Right cardiac atrium (tissue), 5 donors: Measurements from ENCODE around the gene FBXO2. TPM values are rescaled to one million over a fixed set of nuclear protein-coding genes. Genes with fewer than 3 reads are reported as not detected.

Experiments used
- ATAC-seq, 2 donors: fragments of 200-7000 bp; cut with Tn5 transposase; one replicate each; pipeline versions ENCODE4 v1.8.0 to v1.9.1; 2020; ENCODE audit warnings: moderate library complexity in 2 of 2, mild to moderate bottlenecking in 1 of 2
- DNase-seq, 3 donors: peaks; one replicate each; pipeline ENCODE4 v3.0.0-alpha.2; 2020
- H3K27ac ChIP-seq: one replicate; pipeline ENCODE4 v1.5.1; 2013; ENCODE audit warnings: mild to moderate bottlenecking, low read length, control low read depth, moderate library complexity
- H3K27me3 ChIP-seq: one replicate; pipeline ENCODE4 v1.6.1; 2013; ENCODE audit not compliant: control insufficient read depth, insufficient read depth
- H3K4me1 ChIP-seq: one replicate; pipeline ENCODE4 v1.6.1; 2013; ENCODE audit warnings: low read length; ENCODE audit not compliant: control insufficient read depth, insufficient read depth
- H3K4me3 ChIP-seq: one replicate; pipeline ENCODE4 v1.5.1; 2013; ENCODE audit warnings: low read length, control low read depth
- H3K9me3 ChIP-seq: one replicate; pipeline ENCODE4 v1.6.1; 2013; ENCODE audit warnings: low read length; ENCODE audit not compliant: control insufficient read depth
- WGBS: extraction: QIAGEN DNeasy Blood & Tissue Kit; methylation state at CpG from one replicate; pipeline ENCODE4 v1.1.7; 2013; 5-methylcytosine and 5-hydroxymethylcytosine counted together
- intact Hi-C, 4 donors: fragments of 100-400 bp; cut with DNase I; formaldehyde crosslinking; loops; one replicate each; pipeline versions ENCODE4 v1.11.0 to v1.14.0; 2022 to 2023
- long read RNA-seq, 4 donors: library from polyadenylated mRNA; unstranded; transcript quantifications; one replicate each; pipeline ENCODE4 v2.0.0, GENCODE V29; 2020 to 2021
- polyA plus RNA-seq: library from polyadenylated mRNA; stranded (reverse); fragments of 200-250 nt; gene quantifications from one replicate; pipeline ENCODE4 v1.2.3, GENCODE V29; 2013
- total RNA-seq, 4 donors: library from RNA; stranded (reverse); fragmentation: NEBNext Ultra II Directional; extraction: Animal tissue kit (Norgen Biotek cat#: 25700); gene quantifications; one replicate each; pipeline ENCODE4 v1.2.1, GENCODE V29; 2021
- donor health status: healthy with polysubstance abuse.
- donor health status: DM: no; HTN: yes; CAD: no.
- donor health status: DM: no; HTN: no; CAD: no.
- donor health status: DM: no; HTN: yes; CAD: no; lungs with severe emphysema.
- donor health status: DM: yes; HTN: yes; CAD: no.

FBXO2 gene, protein sequence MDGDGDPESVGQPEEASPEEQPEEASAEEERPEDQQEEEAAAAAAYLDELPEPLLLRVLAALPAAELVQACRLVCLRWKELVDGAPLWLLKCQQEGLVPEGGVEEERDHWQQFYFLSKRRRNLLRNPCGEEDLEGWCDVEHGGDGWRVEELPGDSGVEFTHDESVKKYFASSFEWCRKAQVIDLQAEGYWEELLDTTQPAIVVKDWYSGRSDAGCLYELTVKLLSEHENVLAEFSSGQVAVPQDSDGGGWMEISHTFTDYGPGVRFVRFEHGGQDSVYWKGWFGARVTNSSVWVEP
- total RNA-seq (10 to 100 TPM in 1 of 4 donors, 1 to 10 TPM in 3; 5.4 to 10.6 (median 6.5) TPM), polyA plus RNA-seq (14.0 TPM)
- long read RNA-seq, donor 1, transcript FBXO2-201 (6 exons, 1,560 nt), result major isoform, 18 of 28 reads
- long read RNA-seq, donor 1, partial matches to known transcripts, result 10 of 28 reads
- long read RNA-seq, donor 1, other reads (novel, unspliced or antisense), result 0 of 28 reads
- long read RNA-seq, donor 2, transcript FBXO2-201 (6 exons, 1,560 nt), result major isoform, 10 of 22 reads
- long read RNA-seq, donor 2, partial matches to known transcripts, result 10 of 22 reads
- long read RNA-seq, donor 2, other reads (novel, unspliced or antisense), result 2 of 22 reads
- long read RNA-seq, donor 3, transcript FBXO2-201 (6 exons, 1,560 nt), result major isoform, 11 of 13 reads
- long read RNA-seq, donor 3, partial matches to known transcripts, result 2 of 13 reads
- long read RNA-seq, donor 3, other reads (novel, unspliced or antisense), result 0 of 13 reads
- long read RNA-seq, donor 4, transcript FBXO2-201 (6 exons, 1,560 nt), result major isoform, 8 of 13 reads
- long read RNA-seq, donor 4, partial matches to known transcripts, result 5 of 13 reads
- long read RNA-seq, donor 4, other reads (novel, unspliced or antisense), result 0 of 13 reads

- H3K27me3 ChIP-seq, result no peaks in the 10 kb centered on the region
- peak in 2 of 3 donors; percentile 81 to 85 for DNase-seq
- peak; percentile 53 to 66 for ATAC-seq
- WGBS, result 3% methylated on average over 94 of the region's 94 CpGs
- H3K4me1 ChIP-seq, result no peaks in the 10 kb centered on the region
- H3K9me3 ChIP-seq, result no peaks in the 10 kb centered on the region
- peak within 1 kb of the TSS; percentile 82 for H3K4me3 ChIP-seq
- H3K27ac ChIP-seq, result no peak within 1 kb of the TSS
- intact Hi-C loops, result loop anchor here in 3 of 4 donors (5.0 to 10.0 kb wide), 4 partner anchors 50 to 230 kb away; no protein-coding TSS in a partner anchor
Observed at GRCh38 chr1:11654137-11654938, at the start of gene FBXO2, which contains the start of gene FBXO44. TSS of gene FBXO2 (minus strand) at chr1:11654429. CDS start at chr1:11654340, 89 bp downstream. TSS of gene FBXO44 (plus strand) at chr1:11654877. CDS start at chr1:11655836, 959 bp downstream.

DNA sequence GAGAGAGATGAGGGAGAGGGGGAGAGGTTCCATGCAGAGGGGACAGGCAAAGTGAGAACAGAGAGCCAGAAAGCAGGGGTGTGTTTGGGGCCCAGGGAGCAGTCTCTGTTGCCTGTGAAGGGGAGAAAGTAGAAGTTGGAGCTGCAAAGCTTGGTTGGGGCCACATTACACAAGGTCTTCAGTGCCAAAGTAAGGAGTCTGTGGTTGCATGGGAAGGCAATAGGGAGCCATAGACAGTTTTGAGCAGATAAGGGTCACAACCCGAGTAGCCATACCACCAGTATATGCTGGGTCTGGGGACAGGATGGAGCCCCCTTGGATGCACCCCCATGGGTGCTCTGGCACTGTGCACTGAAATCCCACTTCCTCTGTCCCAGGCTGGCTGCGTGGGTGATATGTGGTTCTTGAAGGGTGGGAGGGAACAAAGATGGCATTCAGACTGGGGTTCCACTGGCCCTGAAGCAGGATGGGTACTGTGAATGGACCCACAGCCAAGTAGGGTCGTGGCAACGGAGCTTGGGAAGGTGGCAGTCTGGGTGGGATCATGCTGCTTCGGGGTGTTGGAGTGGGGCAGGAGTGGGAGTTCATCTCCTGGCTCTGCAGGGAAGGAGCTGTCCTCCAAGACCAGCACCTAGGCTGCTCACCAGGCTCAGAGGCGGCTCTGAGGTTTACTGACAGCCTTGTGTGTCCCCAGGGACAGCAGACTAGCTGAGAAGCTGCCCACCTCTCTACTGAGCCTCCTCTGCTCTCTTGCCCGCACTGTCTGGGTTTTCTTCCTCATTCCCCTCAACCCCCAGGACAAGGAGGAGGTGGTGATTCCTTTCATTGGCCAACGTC is 49.3 kb upstream of the FBXO2 start:
- no peak for DNase-seq
- intact Hi-C loops, result loop anchor here in 1 of 4 donors (10.0 kb wide), 1 partner anchor 49 kb away; the partner anchor contains the start of genes FBXO2 and FBXO44
- WGBS, result 60% methylated on average over 8 of the region's 8 CpGs
- Histone ChIP-seq H3K4me3 (no peak overlapping the region), H3K4me1 (no peaks in the 10 kb centered on the region), H3K27ac (no peak overlapping the region), H3K27me3 (no peaks in the 10 kb centered on the region), H3K9me3 (no peaks in the 10 kb centered on the region)
- ATAC-seq, result no peak

GRCh38 chr1:11701981-11702803 is 48.0 kb upstream of the FBXO2 start:
- no peak overlapping the region for H3K27ac ChIP-seq
- no peak overlapping the region for H3K4me3 ChIP-seq
- H3K27me3 ChIP-seq, result no peaks in the 10 kb centered on the region
- intact Hi-C loops, result loop anchor here in 1 of 4 donors (10.0 kb wide), 1 partner anchor 47 kb away; the partner anchor contains the start of genes FBXO2 and FBXO44
- WGBS, result 83% methylated on average over 15 of the region's 15 CpGs
- no peak for ATAC-seq
- no peak for DNase-seq
- H3K9me3 ChIP-seq, result no peaks in the 10 kb centered on the region
- no peaks in the 10 kb centered on the region for H3K4me1 ChIP-seq

- intact Hi-C loops, result loop anchor here in 1 of 4 donors (10.0 kb wide), 1 partner anchor 47 kb away; the partner anchor contains the start of genes FBXO2 and FBXO44
- H3K4me3 ChIP-seq, result no peak overlapping the region
- H3K27ac ChIP-seq, result no peak overlapping the region
- H3K27me3 ChIP-seq, result no peaks in the 10 kb centered on the region
- H3K9me3 ChIP-seq, result no peaks in the 10 kb centered on the region
- H3K4me1 ChIP-seq, result no peaks in the 10 kb centered on the region
- no peak for DNase-seq
- WGBS, result 22% methylated on average over 15 of the region's 15 CpGs
- peak in 1 of 2 donors; percentile 25 for ATAC-seq
Observed at GRCh38 chr1:11701551-11701961, 47.3 kb upstream of the FBXO2 start.

DNA sequence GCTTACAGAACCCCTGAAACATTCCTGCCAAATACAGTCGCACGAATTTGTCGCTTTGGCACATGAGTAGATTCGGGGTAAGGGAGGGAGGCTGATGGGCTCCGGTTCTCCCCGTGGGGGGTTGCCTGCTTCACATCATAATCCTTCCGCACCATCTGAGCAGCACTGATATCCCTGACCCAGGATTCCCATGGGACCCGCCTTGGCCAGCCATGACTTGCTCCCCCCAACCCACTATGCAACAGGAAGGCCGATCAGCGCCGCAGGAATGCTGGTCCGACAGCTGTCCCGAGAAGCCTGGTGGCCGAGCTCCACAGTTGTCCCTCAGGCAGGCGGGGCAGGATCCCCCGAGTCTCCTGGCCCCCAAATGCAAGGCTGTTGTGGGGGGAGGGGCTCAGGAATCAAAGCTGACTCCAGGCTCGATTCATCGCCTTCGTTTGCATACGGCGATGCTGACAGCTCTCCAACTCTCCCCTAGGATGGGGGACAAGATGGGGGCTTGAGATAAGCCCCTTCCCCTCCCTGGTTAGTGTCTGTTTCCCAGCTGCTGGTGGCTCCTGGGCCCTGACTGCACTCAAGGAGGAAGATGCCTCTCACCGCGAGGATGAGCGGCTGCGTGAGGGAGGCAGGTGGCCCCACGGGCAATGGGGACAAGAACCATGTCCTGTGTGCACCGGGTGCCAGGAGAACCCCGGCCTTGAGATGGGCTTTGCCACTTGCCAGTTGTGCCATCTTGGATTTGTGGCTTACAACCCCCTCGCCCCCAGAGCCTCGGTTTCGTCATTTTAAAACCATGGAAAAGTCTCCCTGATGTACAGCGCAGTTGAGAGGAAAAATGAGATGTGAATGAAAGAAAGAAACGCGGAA is 46.6 kb upstream of the FBXO2 start:
- Histone ChIP-seq H3K27me3 (no peaks in the 10 kb centered on the region), H3K4me1 (no peaks in the 10 kb centered on the region), H3K9me3 (no peaks in the 10 kb centered on the region), H3K27ac (no peak overlapping the region), H3K4me3 (no peak overlapping the region)
- intact Hi-C loops, result loop anchor here in 1 of 4 donors (10.0 kb wide), 1 partner anchor 46 kb away; the partner anchor contains the start of genes FBXO2 and FBXO44
- ATAC-seq, result no peak
- 34% methylated on average over 34 of the region's 34 CpGs for WGBS
- DNase-seq, result no peak

DNA sequence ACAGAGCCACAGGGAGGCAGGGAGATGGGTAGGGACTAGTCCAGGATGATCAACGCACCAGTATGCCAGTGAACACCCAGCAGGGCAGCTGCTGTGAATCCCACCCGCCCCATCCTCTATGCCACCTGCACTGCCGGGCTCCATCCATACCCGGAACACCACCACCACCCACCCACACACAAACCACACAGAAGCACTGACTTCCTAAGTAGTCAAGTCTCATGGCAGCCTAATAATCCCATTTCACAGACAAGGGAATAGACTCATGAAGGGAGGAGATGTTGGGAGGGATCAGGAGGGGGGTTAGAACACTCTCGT is 43.6 kb upstream of the FBXO2 start:
- H3K27ac ChIP-seq, result no peak overlapping the region
- H3K4me3 ChIP-seq, result no peak overlapping the region
- DNase-seq (no peak), ATAC-seq (no peak)
- intact Hi-C loops, result no loop called here
- no peaks in the 10 kb centered on the region for H3K4me1 ChIP-seq
- no peaks in the 10 kb centered on the region for H3K27me3 ChIP-seq
- no peaks in the 10 kb centered on the region for H3K9me3 ChIP-seq
- WGBS, result 78% methylated on average over 5 of the region's 5 CpGs

GRCh38 chr1:11697188-11697892 is 43.1 kb upstream of the FBXO2 start:
- H3K4me3 ChIP-seq, result no peak overlapping the region
- ATAC-seq (no peak), DNase-seq (no peak)
- H3K4me1 ChIP-seq, result no peaks in the 10 kb centered on the region
- H3K9me3 ChIP-seq, result no peaks in the 10 kb centered on the region
- WGBS, result 62% methylated on average over 8 of the region's 8 CpGs
- no peaks in the 10 kb centered on the region for H3K27me3 ChIP-seq
- intact Hi-C loops, result no loop called here
- H3K27ac ChIP-seq, result no peak overlapping the region

- no peaks in the 10 kb centered on the region for H3K9me3 ChIP-seq
- WGBS, result 87% methylated on average over 6 of the region's 6 CpGs
- intact Hi-C loops, result no loop called here
- ATAC-seq, result no peak
- H3K27me3 ChIP-seq, result no peaks in the 10 kb centered on the region
- no peaks in the 10 kb centered on the region for H3K4me1 ChIP-seq
- DNase-seq, result no peak
- H3K4me3 ChIP-seq, result no peak overlapping the region
- H3K27ac ChIP-seq, result no peak overlapping the region
Observed at GRCh38 chr1:11695861-11696260, 41.6 kb upstream of the FBXO2 start.
